Stomach smooth muscle (tissue), 2 donors: ENCODE results near the gene NFXL1.

ENCODE experiments used
- H3K27ac ChIP-seq: one replicate; pipeline ENCODE4 v1.7.0; 2013; ENCODE audit warnings: mild to moderate bottlenecking, low read length, inconsistent platforms
- H3K27me3 ChIP-seq, 2 donors: one replicate each; pipeline ENCODE4 v1.7.0; 2013; ENCODE audit warnings: low read length in 2 of 2; ENCODE audit not compliant: insufficient read depth in 2 of 2, control insufficient read depth in 1 of 2
- H3K36me3 ChIP-seq, 2 donors: one replicate each; pipeline ENCODE4 v1.7.0; 2013; ENCODE audit warnings: low read length in 2 of 2; ENCODE audit not compliant: control insufficient read depth in 2 of 2, insufficient read depth in 2 of 2
- H3K4me1 ChIP-seq: one replicate; pipeline ENCODE4 v1.7.0; 2013; ENCODE audit warnings: low read length; ENCODE audit not compliant: control insufficient read depth, insufficient read depth
- H3K4me3 ChIP-seq, 2 donors: one replicate each; pipeline ENCODE4 v1.7.0; 2013; ENCODE audit warnings: low read length in 2 of 2
- H3K9ac ChIP-seq, 2 donors: one replicate each; pipeline ENCODE4 v1.7.0; 2013; ENCODE audit warnings: low read length in 2 of 2, mild to moderate bottlenecking in 1 of 2
- H3K9me3 ChIP-seq, 2 donors: one replicate each; pipeline ENCODE4 v1.7.0; 2013; ENCODE audit warnings: low read length in 2 of 2; ENCODE audit not compliant: control insufficient read depth in 2 of 2
- donor health status: healthy.
- donor health status: Pancreatic carcinoma.

The NFXL1 gene

DNA sequence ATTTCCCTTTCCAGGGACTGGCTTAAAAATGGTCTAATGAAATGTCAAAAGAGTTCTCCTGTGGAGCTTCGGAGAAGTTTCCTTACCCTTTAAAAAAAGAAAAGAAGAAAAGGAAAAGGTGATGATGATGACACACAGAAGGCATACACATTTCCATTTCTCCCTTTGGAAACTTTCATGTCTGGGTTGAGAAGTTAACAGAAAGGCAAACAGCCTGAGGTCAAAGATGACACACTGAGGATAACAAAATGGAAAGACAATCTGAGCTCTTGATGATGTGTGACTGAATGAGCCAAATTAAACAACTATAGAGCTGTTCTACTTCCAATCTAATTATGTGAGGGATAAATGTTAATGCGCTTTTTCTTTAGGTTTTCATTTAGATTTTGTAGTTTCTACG is 32.2 kb downstream of the NFXL1 start:
- Histone ChIP-seq H3K9me3 (no peaks in the 10 kb centered on the region), H3K4me3 (no peak overlapping the region), H3K27ac (no peak overlapping the region), H3K36me3 (peaks cover 8 to 41% of the 10 kb centered on the region in 2 donors), H3K4me1 (no peaks in the 10 kb centered on the region), H3K9ac (no peak overlapping the region), H3K27me3 (no peaks in the 10 kb centered on the region)

DNA sequence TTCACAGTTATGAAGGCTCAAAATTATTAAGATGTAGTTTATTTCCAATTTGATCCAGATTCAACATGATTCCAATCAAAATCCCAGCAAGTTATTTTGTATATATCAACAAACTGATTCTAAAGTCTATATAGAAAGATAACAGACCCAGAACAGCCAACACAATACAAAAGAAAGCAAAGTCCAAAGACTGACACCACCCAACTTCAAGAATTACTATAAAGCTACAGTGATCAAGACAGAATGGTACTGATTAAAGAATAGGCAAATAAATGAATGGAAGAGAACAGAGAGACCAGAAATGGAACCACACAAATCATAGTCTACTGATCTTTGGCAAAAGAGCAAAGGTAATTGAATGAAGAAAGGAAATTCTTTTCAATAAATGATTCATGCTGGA is 34.9 kb downstream of the NFXL1 start:
- peaks cover 10 to 45% of the 10 kb centered on the region in 2 donors for H3K36me3 ChIP-seq
- H3K9me3 ChIP-seq = no peaks in the 10 kb centered on the region
- no peak overlapping the region for H3K4me3 ChIP-seq
- H3K4me1 ChIP-seq = no peaks in the 10 kb centered on the region
- no peak overlapping the region for H3K9ac ChIP-seq
- H3K27ac ChIP-seq = no peak overlapping the region
- H3K27me3 ChIP-seq = no peaks in the 10 kb centered on the region

DNA sequence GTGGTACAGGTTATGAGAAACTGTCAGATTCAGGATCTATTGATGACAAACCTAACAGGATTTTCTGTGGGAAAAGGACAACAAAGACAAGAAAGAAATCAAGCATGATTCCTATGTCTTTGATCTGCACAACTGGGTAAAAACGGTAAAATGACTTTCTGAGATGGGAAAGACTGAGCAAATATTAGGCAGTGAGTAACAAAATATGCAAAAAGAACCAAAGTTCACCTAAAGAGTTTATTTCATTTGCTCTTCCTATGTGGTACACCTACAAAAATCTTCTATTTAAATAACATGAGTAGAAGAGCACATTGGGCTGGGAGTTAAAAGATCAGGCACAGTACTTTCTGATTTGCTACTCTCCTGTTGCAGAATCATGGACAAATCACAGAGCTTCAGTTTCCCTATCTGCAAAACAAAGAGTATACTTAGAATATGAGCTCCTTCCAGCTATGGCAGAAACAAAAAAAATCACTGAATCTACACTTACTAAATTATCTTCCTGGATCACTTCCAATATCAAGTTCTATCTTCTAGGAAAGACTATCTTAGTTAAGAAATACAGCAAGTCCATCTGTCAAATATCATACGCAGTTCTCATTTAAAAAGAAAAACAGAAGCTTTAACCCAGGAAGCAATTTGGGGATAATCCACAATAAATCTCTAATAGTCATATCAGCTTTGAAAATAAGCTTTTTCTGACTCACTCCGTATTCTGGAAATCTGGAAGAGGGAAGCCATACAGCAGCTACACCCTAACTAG is 37.4 kb downstream of the NFXL1 start:
- H3K36me3 ChIP-seq = peaks cover 18 to 43% of the 10 kb centered on the region in 2 donors
- H3K9ac ChIP-seq = no peak overlapping the region
- no peaks in the 10 kb centered on the region for H3K9me3 ChIP-seq
- no peaks in the 10 kb centered on the region for H3K27me3 ChIP-seq
- H3K4me3 ChIP-seq = no peak overlapping the region
- H3K4me1 ChIP-seq = no peaks in the 10 kb centered on the region
- H3K27ac ChIP-seq = no peak overlapping the region

DNA sequence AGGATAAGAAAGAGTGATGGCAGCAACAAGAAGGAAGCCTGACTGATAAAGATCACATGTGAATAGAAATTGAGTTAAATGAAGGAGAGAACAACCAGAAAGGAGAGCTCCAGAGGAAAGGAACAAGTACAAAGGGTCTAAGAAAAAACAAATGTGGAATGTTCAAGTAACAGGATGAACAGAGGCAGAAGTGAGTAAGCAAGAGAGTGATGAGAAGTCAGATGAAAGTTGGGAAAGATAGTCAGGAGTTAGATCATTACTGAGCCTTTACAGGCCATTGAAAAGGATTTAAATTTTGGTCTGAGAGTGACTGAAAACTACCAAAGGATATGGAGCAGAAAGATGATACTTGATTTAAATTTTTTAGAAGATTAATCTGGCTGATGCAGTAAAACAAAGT is 38.1 kb downstream of the NFXL1 start:
- H3K27ac ChIP-seq = no peak overlapping the region
- no peak overlapping the region for H3K9ac ChIP-seq
- H3K4me1 ChIP-seq = no peaks in the 10 kb centered on the region
- H3K9me3 ChIP-seq = no peaks in the 10 kb centered on the region
- H3K4me3 ChIP-seq = no peak overlapping the region
- H3K36me3 ChIP-seq = peaks cover 18 to 41% of the 10 kb centered on the region in 2 donors
- H3K27me3 ChIP-seq = no peaks in the 10 kb centered on the region

DNA sequence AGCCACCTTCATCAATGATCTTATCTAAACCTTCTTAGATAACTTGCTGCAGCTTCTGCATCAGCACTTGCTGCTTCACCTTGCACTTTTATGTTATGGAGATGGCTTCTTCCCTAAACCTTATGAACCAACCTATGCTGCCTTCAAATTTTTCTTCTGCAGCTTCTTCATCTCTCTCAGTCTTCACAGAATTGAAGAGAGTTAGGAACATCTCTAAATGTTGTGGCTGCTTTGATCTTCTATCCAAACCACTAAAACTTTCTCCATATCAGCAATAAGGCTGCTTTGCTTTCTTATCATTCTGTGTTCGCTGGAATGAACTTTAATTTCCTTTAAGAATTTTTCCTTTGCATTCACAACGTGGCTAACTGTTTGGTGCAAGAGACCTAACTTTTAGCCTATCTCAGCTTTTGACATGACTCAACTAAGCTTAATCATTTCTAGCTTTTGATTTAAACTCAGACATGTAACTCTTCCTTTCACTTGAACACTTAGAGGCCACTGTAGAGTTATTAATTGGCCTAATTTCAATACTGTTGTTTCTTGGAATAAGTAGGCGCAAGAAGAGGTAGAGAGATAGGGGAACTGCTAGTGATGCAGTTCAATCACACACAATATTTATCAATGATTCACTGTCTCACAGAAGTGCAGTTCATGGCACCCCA is 40.4 kb downstream of the NFXL1 start:
- H3K9ac ChIP-seq = no peak overlapping the region
- H3K9me3 ChIP-seq = no peaks in the 10 kb centered on the region
- H3K4me3 ChIP-seq = no peak overlapping the region
- H3K27me3 ChIP-seq = no peaks in the 10 kb centered on the region
- H3K27ac ChIP-seq = no peak overlapping the region
- H3K4me1 ChIP-seq = no peaks in the 10 kb centered on the region
- H3K36me3 ChIP-seq = peaks cover 18 to 38% of the 10 kb centered on the region in 2 donors

DNA sequence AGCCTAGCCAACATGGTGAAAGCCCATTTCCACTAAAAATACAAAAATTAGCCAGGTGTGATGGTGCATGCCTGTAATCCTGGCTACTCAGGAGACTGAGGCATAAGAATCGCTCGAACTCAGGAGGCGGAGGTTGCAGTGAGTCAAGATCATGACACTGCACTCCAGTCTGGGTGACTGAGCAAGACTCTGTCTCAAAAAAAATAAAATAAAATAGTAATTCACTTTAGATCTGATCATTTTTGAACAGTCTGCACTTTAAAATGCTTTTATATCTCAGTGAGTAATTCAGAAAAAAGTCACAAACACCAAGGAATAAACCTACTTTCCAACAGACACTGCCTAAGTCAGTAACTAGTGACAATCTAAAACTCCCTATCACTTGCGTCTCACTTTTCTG is 50.9 kb downstream of the NFXL1 start:
- H3K4me3 ChIP-seq = no peak overlapping the region
- H3K36me3 ChIP-seq = peaks cover 3 to 5% of the 10 kb centered on the region in 2 donors
- no peak overlapping the region for H3K9ac ChIP-seq
- no peaks in the 10 kb centered on the region for H3K9me3 ChIP-seq
- H3K27ac ChIP-seq = no peak overlapping the region
- H3K27me3 ChIP-seq = no peaks in the 10 kb centered on the region
- H3K4me1 ChIP-seq = no peaks in the 10 kb centered on the region

DNA sequence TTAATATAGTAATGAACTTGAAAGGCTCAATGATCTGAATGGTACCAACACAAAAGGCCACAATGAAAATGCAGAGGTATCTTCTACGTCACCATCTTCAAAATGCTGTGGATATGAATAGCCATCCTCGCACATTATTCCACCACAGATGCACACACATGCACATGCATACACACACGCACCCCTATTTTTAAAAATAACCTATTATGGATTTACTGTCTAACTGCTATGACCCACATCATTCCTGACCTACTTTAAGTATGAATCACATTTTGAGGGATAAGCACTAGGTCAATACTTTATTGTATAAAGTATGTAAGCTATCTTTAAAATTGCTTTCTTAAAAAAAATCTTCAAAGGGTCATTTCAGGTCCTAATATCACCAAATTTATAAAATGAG is 52.1 kb downstream of the NFXL1 start:
- Histone ChIP-seq H3K4me3 (no peak overlapping the region), H3K27ac (no peak overlapping the region), H3K4me1 (no peaks in the 10 kb centered on the region), H3K36me3 (peaks cover 3 to 5% of the 10 kb centered on the region in 2 donors), H3K27me3 (no peaks in the 10 kb centered on the region), H3K9ac (no peak overlapping the region), H3K9me3 (no peaks in the 10 kb centered on the region)

DNA sequence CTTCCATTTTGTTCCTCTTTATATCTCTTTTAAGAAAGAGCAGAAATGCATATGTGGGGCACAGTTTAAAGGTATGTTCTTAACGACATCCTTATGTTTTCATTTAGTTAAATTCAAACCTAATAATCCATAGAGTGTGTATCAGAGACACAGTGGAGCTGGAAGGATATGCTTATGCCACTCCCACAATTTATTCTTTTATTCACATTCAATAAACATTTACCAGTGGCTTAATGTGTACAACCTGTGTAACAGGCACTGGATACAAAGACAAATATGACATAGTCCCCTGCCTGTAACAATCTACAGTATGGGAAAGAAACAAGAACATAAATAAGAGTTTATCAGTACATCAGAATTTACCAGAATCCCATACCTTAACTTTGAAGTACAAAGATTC is 54.1 kb downstream of the NFXL1 start:
- H3K4me3 ChIP-seq = no peak overlapping the region
- H3K4me1 ChIP-seq = no peaks in the 10 kb centered on the region
- peaks cover 3 to 5% of the 10 kb centered on the region in 2 donors for H3K36me3 ChIP-seq
- no peak overlapping the region for H3K27ac ChIP-seq
- no peaks in the 10 kb centered on the region for H3K27me3 ChIP-seq
- H3K9ac ChIP-seq = no peak overlapping the region
- H3K9me3 ChIP-seq = no peaks in the 10 kb centered on the region

DNA sequence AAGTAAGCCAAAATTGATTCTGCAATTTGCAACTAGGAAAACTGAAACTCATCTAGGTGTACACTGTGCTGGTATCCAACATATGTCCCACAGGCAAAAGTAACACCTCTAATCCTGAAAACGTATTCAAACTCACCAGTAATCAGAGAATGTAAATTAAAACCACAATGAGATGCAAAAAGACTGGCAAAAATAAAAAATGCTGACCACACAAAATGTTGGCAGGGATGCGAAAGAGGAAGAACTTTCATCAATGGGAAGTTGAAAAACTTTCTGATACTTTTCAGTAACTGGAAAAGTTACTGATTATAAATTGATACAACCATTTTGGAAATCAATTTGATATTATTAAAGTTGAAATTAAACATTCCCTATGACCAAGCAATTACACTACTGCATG is 56.4 kb downstream of the NFXL1 start:
- Histone ChIP-seq H3K27me3 (no peaks in the 10 kb centered on the region), H3K9ac (no peak overlapping the region), H3K4me3 (no peak overlapping the region), H3K9me3 (no peaks in the 10 kb centered on the region), H3K27ac (no peak overlapping the region), H3K36me3 (peaks cover 0 to 14% of the 10 kb centered on the region in 2 donors), H3K4me1 (no peaks in the 10 kb centered on the region)

DNA sequence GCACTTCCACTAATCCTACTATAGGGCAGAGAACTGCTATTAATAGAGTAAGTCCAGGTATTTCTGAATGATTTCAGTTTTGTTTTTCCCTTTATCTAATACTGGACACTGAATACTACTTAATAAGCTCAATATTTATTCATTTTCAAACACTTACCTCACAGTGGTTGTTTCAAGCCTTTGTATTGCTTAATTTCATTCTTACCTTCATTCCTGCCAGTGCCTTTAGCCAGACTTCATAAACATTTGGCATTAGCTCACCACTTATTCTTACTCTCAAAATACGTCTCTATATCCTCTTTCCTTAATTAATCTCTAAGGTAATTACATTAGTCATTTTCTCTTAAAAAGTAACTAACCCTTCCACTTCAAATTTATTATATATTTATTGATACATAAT is 57.7 kb downstream of the NFXL1 start:
- H3K4me3 ChIP-seq = no peak overlapping the region
- no peaks in the 10 kb centered on the region for H3K27me3 ChIP-seq
- H3K9me3 ChIP-seq = no peaks in the 10 kb centered on the region
- no peak overlapping the region for H3K9ac ChIP-seq
- no peak overlapping the region for H3K27ac ChIP-seq
- peaks cover 0 to 9% of the 10 kb centered on the region in 2 donors for H3K36me3 ChIP-seq
- no peaks in the 10 kb centered on the region for H3K4me1 ChIP-seq

DNA sequence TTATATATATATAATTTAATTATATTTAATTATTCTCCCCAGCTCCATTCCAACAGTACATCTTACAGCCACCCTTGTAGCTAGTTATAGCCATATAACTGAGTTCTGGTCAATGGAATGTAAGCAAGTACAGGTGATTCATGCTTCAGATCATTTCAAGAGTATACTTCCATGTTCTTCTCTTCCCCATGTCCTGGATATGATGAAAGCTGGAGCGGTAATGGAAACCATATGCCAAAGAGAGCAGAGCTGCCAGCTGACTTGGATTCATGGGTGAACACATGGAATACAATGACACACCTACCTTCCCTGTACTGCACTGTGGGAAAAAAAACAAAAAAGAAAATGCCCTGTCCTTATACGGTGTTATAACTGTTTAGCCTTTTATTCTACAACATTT is 59.0 kb downstream of the NFXL1 start:
- H3K9ac ChIP-seq = no peak overlapping the region
- H3K9me3 ChIP-seq = no peaks in the 10 kb centered on the region
- no peak overlapping the region for H3K4me3 ChIP-seq
- H3K27ac ChIP-seq = no peak overlapping the region
- no peaks in the 10 kb centered on the region for H3K27me3 ChIP-seq
- no peaks in the 10 kb centered on the region for H3K4me1 ChIP-seq
- peaks cover 0 to 15% of the 10 kb centered on the region in 2 donors for H3K36me3 ChIP-seq
